Left forelimb (tissue), 1 donor: ENCODE data around the gene H2AZ1.
"Not testable (repeated sequence)": the region's sequence is repeated elsewhere in the genome, so short reads cannot be mapped to it uniquely, and the experiment has no call there.

Source experiments
- DNase-seq: peaks from one replicate; pipeline ENCODE4 v3.0.0-alpha.2; 2018; ENCODE audit warnings: low spot score

The H2AZ1 gene

DNA sequence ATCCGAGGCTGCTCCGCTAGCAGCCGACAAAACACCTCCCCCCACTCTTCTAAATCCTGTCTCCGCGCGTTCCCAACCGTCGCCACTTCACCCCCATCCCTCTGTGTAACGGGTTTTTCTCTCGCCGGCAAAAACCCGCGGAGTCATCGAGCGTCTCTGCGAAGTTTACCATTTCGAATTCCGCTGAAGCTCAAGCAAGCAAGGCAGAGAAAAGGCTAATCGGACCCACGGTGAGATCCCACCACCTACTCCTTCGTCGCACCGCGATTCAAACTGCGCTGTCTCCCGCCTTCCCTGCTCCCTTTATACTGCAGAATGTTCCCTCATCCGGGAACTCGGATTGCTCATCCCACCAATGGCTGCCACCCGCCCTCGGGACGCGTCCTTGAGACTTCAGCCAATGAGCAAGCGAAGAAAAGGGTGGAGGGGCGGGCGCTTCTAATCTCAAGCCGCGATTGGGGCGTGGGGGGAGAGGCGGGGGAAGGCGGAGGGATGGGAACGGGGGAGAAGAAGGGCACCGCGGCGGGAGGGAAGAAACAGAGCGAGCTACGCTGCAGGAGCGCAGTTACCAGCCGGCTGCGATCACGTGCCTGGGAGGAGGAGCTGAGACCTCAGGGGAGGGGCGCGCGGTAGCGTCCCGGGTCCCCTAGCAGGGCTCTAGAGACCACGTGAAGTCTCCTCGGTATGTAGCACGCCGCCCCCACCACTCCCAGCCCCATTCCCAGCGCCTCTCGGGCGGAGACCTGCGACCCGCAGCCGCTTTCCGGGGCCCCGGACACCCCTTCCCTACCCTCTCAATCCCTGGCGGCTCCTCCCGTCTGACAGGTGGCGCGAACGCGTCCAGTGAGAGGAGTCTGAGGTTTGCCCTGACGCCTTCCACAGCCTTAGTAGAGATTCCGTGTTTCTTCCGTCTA lies at the start of gene H2AZ1:
H2AZ1 (minus strand) TSS at position 277 of the 914 bp plus-strand sequence; CDS start at position 172, 105 bp downstream.
- peak; percentile 98 for DNase-seq

DNA sequence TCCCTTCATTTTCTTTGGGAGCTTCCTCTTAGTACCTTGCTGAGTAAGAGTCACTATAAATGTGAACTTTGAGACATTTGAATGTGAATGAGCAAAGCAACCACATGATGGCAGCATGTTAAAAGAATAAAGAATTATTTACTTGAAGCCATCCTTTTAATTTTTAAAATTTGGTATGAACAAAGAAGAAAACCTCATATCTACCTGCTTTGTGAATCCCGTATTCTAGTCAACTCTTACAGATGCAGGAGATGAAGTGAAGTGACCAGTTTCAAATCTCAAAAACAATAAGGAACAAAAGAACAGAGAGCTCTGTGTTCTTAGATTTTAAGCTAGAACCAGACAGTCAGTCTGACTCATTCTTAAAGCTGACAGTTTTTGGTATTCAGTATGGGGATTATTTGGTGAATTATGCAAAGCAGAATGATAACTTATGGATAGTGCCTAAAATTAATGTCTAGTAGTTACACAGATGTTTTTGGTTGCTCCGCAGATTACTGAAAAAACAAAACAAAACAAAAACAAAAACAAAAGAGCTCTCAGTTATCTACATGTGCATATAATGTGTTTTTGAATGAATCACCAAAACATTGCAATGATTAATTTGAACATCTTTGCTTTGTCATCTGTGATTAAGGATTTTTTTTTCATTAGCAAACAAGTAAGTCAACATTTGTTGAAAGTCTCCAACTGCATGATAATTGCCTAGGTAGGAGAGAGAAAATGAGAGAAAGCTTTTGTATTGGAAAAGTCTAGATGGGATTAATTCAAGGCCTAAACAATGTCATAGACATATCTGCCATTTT lies 48.2 kb upstream of the H2AZ1 start:
- DNase-seq, result no peak

DNA sequence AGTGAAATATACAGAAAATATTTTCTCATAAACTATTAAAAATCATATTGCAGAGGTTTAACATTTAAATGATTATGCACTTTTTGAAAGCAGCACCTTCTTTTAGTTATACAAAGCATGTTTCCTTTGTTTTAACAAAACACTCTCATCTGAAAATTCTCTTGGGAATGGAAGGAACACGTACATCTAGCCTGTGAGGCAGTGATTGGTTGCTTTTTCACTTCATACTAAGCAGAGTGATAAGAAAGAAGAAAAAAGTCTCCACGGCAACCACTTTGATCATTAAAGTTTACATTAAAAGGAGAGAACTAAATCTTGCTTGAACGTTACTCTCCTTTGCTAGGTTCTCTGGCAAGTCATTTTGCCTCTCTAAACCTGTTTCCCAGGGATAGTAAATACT lies 41.7 kb upstream of the H2AZ1 start:
- no peak for DNase-seq

DNA sequence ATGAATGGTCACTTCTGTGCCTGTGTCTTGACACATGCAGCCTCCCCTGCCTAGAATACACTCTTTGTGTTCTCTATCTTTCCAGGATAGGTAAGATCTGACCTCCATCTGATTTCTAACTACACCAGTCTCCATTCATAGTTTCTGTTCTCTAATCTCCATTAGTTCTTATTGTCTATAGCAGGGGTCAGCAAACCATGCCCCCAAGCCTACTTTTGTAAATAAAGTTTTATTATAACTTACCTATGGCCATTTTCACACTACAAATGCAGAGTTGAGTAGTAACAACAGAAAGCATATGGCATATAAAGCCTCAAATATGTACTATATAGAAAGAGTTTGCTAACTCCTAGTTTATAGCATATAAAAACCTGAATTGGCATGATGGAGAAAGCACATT lies 37.6 kb upstream of the H2AZ1 start:
- DNase-seq, result no peak

DNA sequence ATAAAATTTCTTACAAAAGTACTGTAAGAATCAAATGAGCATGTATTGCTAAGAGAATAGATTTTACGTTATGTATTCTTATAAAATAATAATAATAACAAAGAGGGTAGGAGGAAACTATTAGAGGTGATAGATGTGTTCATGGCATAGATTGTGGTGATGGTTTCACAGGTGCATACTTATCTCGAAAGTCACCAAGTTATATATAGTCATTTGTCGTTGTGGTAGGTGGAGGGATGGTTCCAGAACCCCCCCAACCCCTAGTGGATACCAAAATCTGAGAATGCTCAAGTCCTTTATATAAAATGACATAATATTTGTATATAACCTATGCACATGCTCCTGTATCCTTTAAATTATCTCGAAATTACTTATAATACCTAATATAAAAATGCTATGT lies 36.7 kb upstream of the H2AZ1 start:
- no peak for DNase-seq

DNA sequence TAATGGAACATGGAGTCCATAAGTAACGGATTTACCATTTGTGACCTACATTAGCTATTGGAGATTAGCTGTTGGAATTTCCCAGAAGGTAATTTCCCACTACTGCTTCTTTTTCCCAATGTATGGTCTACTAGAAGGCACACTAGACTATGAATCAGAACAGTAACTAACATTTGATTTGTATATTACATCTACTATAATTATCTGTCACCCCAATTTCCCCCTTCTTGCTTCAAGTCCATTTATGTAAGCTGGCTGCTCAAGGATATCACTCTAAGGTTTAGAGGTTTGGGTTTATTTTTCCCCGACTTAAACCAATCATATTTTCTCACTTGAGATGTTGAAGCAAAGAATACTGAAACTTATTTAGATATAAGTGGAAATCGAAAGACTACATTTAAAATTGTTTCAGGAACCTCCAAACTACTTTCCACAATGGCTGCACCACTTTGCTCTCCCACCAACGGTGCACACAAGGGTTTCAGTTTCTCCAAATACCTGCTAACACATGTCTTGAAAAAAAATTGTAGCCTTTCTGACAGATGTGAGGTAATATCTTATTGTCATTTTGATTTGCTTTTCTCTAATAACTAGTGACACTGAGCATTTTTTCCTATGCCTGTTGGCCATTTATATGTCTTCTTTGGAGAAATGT lies 33.3 kb upstream of the H2AZ1 start:
- DNase-seq, result no peak

DNA sequence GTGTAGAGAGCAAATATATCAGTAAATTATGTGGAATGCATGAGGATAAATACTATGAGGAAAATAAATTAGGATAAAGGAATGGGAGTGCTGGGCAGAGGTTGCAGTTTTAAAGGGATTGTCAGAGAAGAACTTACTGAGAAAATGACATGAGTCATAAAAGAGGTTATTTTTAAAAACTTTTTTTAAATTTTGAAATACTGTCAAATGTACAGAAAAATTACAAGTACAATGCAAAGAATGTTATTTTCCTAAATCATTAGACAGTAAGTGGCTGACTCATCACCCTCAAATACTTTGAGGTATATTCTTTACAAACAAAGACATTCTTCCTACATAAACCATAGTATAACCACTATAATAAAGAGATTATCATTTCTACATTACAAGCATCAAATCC lies 29.8 kb upstream of the H2AZ1 start:
- no peak for DNase-seq

DNA sequence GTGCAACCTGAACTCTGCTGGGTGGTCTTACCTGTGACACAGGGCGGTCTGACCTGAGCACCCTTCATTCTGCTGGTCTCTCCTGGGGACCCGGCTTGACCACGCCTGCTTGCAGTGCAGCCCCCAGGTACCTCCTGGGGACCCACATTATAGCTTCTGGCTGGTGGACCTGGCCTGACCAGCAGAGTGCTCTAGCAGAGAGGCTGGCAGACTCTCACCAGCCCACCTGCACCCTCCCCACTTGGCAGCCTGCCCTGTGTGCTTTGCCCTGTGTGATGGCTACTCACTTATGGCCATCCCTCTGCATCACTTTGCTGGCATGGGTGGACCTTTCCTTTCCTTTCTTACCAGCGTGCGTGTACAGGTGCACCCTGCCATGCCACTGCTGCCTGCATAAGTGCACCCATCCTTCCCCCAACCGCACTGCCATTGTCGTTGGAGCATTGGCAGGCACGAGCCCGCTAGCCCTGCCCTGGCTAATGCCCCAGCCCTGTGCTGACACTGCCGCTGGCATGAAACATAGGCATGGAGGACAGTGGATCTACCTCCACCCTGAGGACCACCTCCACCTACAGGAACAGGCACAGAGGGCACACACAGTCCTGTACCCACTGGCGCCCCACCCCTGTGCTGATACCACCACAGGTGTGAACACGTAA lies 21.5 kb upstream of the H2AZ1 start:
- DNase-seq, result no peak

DNA sequence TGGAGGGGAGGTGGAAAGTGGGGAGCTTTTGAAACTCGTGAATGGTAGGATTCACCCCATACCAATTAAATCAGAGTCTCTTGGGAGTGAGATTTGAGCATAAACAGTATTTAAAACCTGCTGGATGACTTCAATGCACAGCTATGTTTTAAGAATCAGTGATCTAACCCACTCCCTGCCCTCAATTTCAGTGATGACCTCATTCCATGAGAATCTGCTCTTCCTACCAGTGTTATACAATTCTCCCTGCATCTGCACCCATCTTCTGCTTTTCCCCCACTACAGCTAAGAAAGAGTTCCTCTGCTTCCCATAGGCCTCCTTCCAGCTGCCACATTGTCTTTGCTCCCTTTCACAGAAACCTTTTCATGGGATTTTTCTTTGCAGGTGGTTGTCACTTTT lies 18.3 kb upstream of the H2AZ1 start:
- DNase-seq, result no peak

DNA sequence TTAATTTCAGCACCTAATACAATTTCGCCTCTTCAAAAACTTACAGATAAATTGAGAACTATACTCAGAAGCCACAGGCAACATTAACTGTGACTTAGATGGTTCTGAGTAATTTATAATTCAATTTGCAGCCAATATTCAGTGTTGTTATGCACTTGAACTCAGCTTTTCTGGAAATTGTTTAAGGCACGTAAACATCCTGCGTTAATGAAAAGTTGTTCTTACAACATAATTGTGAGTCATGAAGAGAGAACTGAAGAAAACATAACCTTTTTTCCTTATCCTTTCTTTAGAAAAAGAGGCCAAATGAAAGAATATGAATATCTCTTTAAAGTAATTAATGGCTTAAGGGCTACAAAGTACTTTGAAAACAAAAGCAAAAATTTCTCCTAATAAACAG lies 16.6 kb upstream of the H2AZ1 start:
- no peak for DNase-seq

DNA sequence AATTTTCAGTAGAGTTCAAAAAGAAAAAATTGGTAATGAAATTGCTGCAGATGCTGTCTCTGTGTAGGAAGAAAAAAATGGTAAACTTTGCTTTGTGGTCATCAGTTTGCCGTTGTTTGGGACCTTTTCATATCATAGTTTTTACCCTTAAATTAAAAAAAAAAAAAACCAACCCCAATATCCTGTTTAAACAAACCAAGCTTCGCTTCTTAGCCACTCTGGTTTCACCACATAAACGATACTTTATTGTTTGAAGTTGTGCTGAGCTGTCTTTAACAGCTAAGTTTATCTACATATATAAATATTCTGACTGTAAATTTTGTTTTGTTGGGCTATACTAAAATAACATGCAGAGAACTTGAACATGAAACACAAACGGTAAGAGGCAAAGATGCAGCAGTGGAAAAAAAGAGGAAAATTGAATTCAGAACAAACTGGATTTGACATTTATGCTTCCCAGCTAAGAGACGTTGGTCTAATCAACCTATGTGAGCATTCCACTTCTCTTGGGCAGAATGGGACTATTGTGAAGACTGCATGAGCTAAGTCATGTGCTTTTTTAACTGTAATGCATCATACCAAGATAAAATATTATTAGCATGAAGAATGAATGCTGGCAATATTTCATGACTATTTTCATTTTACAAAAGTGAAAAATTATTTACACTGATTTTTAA lies 15.7 kb upstream of the H2AZ1 start:
- no peak for DNase-seq

DNA sequence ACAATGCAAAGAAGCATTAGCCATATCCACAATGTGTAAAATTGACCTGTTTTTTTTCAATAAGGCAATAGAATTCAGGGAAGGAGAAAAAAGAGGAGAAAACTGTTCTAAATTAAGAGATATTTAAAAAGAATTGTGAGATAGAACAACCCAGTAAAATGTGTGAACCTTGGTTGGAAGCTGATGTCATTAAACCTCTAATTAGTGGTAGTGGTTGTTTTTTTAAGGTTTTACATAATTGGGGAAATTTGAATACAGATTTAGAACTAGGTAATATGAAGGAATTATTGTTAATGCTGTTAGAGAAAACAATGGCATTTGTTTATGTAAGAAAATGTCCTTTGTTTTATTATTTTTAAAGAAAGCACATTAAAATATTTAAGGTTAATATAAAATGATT lies 15.1 kb upstream of the H2AZ1 start:
- no peak for DNase-seq

DNA sequence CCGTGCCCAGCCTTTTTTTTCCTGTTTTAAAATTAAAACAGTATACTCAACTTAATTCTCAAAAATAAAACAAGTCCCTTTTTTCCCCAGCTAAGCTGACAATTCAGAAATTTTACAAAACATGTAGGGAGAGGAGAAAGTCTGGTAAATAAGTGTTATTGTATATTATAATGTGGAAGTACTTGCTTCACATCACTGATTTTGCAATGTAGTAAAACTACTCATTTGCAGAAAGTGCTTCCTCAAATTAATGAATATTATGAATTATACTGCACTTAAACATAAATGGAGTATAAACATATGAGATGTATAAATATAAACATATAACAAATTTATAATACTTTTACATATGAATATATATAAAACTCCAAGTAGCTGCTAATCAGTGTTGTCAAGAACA lies 11.6 kb upstream of the H2AZ1 start:
- no peak for DNase-seq

DNA sequence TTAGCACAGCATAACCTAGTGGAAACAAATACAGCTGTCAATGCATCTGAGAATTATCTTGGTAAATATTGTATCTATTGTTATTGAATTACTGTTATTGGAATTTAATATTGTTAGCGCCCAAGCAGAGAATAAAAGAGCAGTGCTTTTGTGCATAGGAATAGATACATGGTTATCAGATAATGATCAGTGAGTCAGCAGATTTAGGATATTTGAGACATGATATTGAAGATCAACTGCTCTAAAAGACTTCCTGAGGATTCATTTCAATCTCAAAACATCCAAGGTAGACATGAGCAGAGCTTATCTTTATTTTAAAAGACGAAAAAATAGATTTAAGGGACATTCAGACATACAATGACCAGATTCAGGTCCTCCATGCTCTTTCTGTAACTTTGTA lies 10.6 kb upstream of the H2AZ1 start:
- DNase-seq, result no peak

DNA sequence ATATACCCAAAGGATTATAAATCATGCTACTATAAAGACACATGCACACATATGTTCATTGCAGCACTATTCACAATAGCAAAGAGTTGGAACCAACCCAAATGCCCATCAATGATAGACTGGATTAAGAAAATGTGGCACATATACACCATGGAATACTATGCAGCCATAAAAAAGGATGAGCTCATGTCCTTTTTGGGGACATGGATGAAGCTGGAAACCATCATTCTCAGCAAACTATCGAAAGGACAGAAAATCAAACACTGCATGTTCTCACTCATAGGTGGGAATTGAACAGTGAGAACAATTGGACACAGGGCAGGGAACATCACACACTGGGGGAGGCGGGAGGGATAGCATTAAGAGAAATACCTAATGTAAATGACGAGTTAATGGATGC lies 8.1 kb upstream of the H2AZ1 start:
- not testable (repeated sequence) for DNase-seq

DNA sequence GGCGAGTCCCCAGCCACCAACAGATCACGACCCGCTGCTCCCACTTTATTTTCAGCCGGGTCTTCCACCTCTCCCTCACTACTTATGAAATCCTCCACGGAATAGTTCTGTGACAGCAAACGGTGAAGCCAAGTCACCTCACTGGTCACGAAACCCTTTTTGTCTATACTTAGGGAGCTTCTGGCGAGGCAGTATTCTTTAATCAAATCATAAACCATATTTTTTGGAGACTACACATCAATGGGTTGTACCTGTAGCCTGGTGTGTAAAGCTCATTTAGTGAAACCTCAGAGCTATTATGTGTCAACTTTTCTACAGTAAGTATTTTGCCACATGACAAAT lies 809 bp upstream of the H2AZ1 start:
- DNase-seq, result no peak

DNA sequence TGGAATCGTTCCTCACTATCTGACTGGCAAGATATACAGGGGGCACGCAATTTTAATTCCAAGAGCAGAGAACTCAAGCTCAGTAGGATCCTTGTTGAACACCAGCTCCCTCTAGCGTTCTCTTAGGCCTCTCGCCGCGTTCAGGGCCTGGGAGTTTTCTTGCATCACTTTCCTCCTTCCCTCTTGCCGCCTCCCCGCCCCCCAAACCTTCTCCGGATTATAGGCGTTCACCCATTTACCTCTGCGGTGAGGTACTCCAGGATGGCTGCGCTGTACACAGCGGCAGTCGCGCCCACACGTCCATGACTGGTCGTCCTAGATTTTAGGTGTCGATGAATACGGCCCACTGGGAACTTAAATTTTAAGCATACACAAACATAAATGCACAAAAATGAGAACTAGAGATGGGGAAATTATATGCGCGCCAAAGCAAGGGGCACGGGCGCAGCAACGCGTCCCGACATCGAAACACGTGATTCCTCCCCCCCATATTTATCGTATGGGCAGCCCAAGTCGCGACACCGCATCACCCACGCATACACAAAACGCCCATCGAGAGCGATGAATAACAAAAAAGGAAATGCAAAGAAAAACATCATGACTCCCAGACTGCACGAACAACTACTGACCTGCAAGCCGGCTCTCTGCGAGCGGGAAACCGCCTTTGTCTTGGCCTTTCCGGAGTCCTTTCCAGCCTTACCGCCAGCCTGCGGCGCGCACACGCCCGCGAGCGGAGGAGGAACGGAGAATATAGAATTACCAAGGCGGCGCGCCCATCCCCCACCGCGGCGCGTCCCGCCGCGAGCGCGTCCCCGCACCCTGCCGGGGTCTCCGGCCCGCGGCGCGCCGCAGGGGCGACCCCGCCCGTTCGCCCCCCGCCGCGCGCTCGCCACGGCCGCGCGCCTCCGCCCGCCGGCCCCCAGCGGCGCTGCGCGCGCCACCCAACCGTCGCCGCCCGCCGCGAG lies 759 bp downstream of the H2AZ1 start:
- peak; percentile 86 for DNase-seq

DNA sequence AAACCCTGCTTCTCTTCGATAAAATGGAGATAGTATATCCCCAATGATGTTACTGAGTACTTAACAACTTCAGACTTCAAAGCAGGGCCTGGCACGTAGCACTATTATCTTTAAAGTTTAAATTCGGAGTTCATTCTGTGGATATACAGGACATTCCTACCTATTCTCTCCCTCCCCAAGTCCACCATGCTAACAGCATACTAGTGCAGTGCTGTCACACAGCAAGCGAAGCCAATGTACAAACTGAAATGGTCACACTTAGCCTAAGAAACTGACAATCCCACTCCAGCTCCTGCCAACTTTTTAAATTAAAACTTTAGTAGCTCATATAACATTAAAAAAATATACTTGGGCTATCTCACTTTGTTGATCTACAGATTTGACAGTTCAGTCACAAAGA lies 2.5 kb downstream of the H2AZ1 start:
- no peak for DNase-seq

DNA sequence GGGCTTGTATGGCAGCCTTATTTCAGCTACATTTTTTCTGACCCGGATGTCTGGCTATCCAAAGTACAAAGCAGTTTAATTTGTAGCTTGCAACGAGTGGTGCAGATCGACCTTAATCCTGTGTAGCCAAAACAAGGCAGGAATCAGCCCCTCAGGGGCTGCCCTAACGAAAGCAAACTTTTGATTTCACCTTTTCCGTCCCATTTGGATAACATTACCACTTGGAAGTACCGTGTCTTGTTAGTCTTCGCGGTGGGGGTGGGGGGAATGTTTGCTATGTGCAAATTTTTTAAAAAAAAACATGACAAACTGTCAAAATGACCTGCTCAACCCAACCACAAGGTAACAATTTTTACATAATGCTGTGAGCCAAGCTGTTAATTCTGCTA lies 2.9 kb downstream of the H2AZ1 start:
- no peak for DNase-seq

DNA sequence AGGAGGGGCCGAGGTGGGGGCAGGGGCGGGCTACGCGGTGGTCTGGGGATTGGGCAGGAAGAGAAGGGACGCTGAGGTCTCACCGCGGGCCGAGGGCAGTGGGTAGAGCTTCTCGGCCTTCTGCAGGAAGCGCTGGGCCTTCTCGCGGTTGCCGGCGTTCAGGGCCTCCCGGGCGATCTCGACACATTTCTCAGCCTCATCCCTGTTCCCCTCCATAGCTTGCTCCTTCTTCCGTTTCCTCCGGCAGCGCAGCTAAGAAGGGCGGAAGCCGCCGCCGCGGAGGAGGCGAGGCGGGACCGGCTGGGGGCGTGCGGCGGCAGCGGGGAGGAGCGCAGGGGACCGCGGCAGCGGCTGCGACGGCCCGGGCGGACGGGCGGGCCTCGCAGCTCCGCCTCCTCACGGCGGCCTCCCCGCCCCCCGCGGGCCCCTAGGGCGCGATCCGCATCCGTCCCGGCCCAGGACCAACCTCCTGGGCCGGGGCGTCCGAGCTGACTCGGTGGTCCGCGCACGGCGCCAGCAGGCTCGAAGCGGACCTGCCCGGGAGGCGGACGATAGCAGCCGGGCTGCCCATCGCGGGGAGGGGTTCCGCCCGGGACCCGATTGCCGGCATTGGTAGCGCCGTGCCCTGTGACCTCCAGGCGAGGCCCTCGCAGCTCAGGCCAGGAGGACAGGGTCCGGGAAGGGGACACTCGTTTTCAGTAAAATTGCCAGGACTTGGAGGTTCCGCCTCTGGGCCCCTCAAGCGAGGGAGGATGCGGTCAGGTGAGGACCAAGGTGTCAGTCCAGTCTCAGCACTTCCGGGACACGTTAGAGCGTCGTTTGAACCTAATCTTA lies 3.5 kb downstream of the H2AZ1 start, which contains the start of gene DNAJB14:
DNAJB14 (minus strand) TSS at position 263 of the 834 bp plus-strand sequence; CDS start at position 216, 47 bp downstream.
- DNase-seq, result peak; percentile 89
